Superior temporal gyrus (tissue), 1 donor: ENCODE results near the gene COL23A1.

ENCODE experiments used
- DNase-seq: peaks from one replicate; pipeline ENCODE4 v3.0.0-alpha.2; 2016; ENCODE audit errors: extremely low spot score

Gene COL23A1

DNA sequence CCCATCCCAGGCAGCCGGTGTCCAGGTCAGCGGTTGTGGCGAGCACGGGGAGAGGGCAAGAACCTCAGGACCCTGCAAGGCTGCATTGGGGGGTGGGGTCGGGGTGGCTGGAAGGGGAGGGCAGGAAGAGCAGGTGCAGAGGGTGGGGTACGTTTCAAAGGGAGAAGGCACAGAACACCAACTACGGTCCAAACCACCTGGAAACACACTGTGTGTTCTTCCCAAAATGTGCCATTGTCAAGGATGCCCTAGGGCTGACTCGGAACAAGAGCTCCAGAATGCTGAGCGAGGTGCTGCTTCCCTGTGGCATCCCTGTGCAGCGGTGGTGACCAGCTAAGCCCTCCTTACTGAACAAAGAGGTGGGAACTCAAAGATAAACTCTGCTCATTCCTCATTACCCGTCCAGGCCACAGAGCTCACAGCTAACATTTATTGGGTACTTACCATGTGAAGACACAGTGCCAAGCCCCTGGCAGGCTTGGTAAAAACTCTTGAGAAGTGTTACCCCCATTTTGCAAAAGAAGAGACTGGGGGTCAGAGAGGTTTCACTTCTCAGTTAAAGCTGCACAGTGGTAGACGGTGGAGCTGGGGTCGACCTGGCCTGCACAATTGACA lies 153.8 kb downstream of the COL23A1 start:
- DNase-seq: no peak

GRCh38 chr5:178435321-178436238 lies 154.6 kb downstream of the COL23A1 start:
- DNase-seq: no peak

- no peak for DNase-seq
Observed at GRCh38 chr5:178434851-178435250, 155.3 kb downstream of the COL23A1 start.

- no peak for DNase-seq
Observed at GRCh38 chr5:178434016-178434761, 156.0 kb downstream of the COL23A1 start.

- no peak for DNase-seq
Observed at GRCh38 chr5:178433273-178433775, 156.9 kb downstream of the COL23A1 start.

DNA sequence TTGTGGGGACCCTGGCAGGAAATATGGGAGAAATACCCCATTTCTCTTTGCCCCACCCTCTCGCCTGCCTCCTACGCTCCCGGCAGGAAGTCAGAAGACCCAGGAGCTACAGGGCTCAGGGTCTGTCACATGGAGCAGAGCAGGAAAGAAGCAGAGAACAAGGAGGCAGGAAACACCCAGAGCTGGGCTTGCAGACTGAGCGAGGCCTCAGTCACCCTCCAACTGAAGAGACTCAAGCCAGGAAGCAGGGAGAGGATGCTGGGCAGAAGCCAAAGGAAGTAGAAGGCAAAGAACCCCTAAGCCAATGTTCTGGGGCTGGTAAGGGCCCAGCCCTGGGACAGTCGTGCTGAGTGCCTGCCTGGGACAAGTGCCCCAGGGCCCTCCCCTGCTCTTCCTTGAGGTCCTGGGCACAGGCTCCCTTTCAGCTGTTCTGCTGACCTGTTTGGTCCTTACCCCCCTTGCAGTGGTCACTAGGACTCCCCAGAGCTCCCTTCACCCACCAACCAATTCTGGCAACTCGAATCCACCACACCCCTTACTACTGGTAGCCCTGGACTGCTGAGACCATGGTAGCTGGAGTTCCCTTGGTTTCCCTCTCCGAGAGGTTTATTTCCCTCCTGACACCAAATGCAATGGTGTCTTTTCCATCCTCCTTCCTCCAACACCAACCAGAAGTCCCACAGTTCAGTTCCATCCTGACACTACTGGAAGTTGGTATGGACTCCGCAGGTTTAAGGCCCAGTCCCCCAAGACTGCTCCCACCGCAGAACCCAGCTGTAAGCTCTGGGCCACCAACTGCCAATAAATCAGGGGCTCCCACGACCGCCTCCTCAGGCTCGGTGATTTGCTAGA lies 157.5 kb downstream of the COL23A1 start:
- DNase-seq: no peak

- no peak for DNase-seq
Observed at GRCh38 chr5:178431782-178432165, 158.4 kb downstream of the COL23A1 start.

DNA sequence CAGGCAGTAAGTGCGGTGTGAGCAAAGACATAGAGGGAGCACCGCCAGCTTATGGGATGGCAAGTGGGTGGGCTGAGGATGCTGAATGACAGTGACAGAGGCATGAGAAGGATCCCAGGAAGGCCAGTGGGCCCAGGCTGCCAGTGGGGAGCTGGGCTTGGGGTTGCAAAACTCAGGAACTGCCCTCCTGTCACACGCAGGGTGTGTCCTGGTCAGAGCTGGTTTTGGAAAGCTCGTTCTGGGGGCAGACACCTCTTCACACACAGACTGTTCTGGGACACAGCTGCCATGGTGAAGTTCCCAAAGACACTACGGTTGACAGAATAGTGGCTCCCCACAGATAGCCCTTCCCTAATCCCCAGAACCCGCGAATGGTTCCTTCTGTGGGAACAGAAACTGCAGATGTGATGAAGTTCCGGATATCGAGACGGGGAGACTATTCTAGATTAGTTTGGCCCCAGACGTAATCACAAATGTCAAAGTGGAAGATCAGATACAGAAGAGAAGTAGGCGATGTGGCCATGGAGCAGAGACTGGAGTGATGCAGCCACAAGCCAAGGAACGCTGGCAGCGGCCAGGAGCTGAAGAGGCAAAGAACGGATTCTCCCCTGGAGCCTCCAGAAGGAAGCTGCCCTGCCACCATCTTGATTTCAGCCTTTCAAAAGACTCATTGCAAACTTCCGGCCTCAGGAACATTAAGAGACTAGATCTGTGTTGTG lies 159.0 kb downstream of the COL23A1 start:
- DNase-seq: no peak

DNA sequence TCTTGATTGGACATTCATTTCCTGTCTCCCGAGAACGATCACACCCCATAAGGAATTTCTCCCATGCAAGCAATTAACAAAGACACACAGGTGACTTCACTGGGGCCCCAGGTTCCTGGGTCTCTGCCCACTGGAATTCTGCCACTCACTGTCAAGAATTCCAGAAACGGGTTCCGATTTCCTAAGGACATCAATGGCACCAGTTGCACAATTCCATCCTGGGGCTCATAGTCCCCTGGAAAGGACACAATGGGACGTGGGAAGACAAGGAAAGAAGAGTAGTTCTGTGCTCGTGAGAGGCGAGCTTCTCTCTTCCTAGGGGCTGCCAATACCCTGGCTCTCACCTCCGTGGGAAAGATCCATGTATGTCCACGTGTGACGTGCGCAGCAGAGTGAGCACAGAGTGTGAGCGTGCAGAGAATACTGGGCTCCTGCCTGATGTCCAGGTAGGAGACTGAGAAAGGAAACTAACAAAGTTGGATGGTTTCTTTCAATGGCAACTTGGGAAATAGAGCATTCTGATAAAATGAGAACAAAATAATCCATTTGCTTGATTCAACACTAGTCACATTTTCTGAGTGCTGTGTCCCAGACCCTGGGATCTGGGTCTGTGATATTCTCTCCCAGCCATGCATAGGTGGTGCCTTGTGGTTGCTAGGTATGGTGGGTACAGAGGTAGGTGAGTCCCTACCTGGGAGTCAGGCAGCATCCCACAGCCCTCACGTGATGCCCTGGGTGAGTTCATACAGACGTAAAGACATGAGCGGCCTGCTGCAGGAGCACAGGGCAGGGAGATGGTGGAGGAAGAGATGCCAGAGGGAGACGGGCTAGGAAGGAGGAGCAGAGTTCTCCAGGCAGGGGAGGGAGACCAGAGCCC lies 159.8 kb downstream of the COL23A1 start:
- DNase-seq: no peak

GRCh38 chr5:178429491-178430185 lies 160.6 kb downstream of the COL23A1 start:
- no peak for DNase-seq

DNA sequence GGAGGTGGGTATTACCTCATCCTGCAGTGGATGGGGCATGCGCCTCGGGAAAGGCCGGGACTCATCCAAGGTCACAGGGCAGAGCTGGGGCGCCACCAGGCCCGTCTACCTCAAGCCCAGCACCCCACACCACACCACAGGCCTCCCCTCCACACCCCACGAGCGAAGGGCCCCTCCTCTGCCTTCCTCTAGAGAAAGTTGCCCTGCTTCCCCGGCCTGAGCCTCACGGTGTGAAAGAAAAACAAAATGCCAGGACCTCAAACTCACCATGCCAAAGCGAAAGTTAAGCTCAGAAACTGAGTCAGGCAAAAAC lies 161.1 kb downstream of the COL23A1 start:
- no peak for DNase-seq

DNA sequence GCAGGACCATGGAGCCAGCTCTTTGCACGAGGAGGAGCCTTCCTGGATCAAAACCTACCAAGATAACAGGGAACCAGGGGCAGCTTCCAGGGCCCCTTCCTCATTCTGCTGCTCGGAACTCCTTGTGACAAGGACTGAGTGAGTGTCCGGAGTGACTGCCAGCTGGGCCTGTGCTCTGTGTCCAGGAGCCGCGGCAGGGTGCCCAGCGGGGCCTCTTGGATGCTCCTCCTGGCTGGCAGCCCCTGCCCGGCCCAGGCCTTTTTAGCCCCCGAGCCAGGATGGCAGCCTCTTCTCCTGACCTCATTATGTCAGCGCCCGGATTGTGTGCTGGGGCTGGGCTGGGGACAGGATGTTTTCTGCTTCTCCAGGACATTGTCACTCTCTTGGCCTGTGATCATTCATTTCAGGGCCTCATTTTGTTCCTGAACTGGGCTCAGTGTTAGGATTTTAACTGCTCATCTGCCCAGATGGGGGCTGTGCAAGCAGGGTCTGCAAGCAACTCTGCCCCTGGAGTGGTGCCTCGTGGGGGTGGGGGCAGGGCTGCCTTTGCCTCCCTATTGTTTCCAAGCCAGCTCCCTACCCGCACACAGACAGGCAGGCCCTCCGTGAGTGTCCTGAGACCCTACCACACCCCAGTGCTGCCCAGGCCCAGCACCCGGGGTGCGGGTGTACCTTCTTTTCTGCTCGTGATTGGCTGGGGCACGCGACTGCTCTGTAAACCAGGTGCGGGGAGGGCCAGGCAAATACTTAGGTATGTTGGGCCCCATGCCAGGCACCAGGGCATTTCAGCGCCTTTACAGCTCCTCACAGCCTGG lies 161.6 kb downstream of the COL23A1 start:
- peak; percentile 33 for DNase-seq

DNA sequence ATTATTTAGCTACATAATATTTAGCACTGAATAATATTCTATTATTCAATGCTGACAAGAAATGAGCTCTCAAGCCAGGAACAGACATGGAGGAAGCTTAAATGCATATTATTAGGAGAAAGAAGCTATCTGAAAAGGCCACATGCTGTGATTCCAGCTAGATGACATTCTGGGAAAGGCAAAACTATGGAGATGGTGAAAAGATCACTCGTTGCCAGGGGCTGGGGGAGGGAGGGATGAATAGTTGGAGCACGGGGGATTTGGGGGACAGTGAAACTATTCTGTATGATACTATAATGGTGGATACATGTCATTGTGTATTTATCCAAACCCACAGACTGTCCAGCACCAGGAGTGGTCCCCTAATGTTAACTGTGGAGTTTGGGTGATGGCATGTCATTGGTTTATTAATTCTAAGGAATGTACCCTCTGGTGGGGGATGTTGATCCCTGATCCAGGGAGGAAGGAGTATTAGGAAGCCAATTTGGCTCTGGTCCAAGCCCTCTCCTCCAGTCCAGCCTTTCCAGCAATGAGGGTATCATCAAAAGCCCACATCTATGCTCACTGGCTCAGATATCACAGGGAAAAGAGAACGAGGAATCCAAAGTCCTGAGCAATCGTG lies 162.5 kb downstream of the COL23A1 start:
- no peak for DNase-seq

DNA sequence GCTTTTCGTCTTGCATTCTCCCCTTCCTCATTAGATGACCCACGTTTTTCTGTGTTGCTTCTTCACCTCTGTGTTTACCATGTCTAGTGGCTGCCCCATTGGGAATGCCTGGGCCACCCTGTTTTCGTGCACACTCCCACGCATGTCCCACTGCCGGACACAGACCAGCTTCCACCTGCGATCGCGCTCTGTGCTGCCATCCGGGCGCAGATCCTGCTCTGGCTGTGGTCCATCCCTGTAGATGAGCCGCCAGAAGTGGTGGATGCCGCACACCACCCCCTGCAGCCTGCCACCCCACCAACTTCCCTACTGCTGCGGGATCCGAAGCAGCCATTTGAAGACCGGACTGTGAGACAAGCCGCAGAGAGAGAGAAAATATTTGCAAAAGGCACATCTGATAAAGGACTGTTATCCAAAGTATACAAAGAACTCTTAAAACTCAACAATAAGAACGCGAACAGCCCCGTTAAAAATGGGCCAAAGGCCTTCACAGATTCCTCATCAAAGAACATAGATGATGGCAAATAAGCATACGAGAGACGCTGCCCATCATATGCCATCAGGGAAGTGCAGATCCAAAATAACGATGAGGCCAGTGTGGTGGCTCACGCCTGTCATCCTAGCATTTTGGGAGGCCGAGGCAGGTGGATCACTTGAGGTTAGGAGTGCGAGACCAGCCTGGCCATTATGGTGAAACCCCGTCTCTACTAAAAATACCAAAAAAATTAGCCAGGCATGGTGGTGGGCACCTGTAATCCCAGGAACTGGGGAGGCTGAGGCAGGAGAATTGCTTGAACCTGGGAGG lies 163.7 kb downstream of the COL23A1 start:
- no peak for DNase-seq

DNA sequence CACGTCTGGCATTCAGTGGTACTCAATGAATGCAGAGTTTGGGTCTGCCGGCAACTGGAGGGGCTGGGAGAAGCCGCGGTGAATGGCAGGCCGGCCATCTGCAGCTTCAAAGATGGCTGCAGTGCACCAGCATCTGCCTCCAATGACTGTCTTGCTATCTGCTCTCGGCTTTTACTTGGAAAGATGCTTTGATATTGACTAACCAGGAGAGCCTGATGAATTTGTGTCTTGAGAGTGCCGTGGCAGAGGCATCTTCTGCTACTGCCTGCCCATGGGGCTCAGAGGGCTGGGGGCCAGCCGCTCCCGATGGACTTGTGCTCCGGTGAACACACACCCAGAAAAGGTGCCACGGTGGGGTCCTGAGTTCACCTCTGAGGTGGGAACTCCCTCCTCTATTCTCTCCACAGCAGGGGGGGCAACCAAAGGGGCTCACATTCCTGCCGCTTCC lies 164.5 kb downstream of the COL23A1 start:
- no peak for DNase-seq

DNA sequence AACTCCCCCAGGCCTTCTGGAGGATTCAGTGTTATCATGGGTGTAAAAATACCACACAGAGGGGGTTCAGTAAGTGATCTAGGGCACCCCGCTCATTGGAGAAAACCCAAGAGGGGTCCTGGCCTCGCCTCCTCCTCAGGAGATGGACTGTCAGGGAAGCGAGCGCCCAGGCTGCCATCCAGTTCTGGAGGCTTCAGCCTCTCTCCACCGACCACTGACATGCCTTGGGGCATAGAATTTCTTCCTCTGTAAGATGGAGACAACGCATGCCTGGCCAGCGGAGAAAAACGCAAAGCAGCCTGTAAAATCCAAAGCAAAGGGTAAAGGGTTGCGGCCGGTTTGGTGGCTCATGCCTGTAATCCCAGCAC lies 165.4 kb downstream of the COL23A1 start:
- DNase-seq: no peak
